VCaP (cell line): ENCODE results near the gene STK39.

ENCODE experiments used
- H3K27ac ChIP-seq: fragments of 450-650 bp; 2 replicates; pipeline ENCODE4 v1.5.1; 2017
- CTCF ChIP-seq: fragments of 450-650 bp; conservative IDR thresholded peaks from 2 replicates; pipeline ENCODE4 v1.5.1; 2017; ENCODE audit warnings: mild to moderate bottlenecking, moderate library complexity

The STK39 gene

DNA sequence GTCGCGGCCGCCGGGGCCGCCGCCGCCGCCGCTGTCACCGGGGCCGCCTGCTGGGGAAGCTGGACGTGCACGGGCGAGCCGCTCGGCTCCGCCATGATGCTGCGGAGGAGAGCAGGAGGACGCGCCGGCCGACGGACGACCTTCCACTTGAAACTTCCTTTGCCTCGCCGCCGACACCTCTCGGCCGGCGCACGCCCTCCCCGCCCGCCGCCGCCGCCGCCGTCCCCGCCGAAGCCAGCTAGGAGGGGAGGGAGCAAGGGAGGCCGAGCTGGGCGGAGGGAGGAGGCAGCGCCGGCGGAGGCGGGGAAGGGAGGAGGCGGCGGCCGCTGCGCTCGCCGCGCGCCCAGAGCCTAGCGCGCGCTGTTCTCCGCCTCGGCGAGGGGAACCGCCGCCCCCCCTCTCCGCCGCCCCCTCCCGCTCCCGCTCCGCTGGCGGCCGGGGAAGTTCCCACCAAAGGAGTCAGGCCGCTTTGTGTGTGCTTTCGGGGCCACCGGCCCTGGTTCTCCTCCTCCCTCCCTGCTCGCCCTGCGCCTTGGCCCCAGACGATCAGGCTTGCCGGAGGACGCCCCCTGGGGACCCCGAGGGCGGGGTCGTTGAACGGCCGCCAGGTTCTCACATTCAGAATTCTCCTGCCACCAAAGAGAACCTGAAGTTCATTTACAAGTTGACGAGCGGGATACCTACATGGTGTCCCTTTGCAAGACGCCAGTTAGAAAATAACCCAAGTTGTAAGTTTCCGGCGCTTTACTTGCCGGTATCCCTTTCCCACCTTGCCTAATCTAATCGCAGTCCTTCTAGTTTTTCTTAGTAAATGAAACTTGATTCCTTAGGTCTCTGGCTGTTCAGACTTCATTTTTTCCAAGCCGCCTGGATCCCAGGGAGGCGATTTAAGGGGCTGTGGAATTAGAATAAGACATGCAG lies at the start of gene STK39:
Gene STK39 (minus strand): TSS at position 255 of the 921 bp plus-strand sequence. CDS start 160 bp downstream, at position 95.
- TF ChIP-seq CTCF: no peak; the same call in 1 of the 2 replicates
- H3K27ac ChIP-seq: peak within 1 kb of the TSS; percentile 87

DNA sequence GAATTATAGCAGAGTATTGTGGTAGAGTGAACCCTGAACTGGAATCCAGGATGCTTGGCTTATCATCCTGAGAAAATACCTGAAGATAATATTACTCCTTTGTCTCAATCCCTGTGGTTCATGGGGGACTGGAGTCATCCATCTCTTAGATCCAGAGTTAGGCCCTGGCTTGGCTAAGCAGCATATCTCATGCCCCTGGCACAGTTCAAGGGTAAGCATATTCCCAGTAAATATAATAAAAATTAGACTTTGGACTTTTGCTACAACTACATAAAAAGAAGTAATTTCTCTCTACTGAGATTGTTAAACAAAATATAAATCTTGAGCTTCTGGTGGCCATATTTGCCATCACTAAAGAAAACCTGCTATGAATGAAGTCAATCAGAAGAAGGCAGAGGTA lies 47.7 kb upstream of the STK39 start:
- TF ChIP-seq CTCF: no peak
- no peak overlapping the region for H3K27ac ChIP-seq

DNA sequence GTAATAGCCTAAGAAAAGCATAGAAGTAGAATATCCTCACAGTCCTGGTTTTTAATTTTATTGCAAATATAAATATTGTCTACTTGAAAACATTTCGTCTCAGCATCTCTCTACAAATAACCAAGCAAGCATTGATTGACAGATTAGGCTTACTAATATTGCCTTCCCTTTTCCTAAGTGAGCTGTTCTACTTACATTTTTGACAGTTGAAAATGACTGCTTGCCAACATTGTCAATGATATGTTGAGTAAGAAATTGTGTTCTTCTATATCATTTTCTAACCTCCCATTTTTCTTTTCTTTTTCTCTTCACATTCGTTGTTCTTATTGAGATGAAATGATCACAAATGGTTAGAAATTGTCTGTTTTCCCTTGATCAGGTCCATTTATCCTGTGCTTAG lies 47.0 kb upstream of the STK39 start:
- no peak for TF ChIP-seq CTCF
- H3K27ac ChIP-seq: no peak overlapping the region

GRCh38 chr2:168293766-168294165 lies 46.4 kb upstream of the STK39 start:
- TF ChIP-seq CTCF: no peak
- no peak overlapping the region for H3K27ac ChIP-seq

GRCh38 chr2:168290391-168290790 lies 43.0 kb upstream of the STK39 start:
- H3K27ac ChIP-seq: no peak overlapping the region
- TF ChIP-seq CTCF: no peak

GRCh38 chr2:168289880-168290279 lies 42.5 kb upstream of the STK39 start:
- no peak for TF ChIP-seq CTCF
- H3K27ac ChIP-seq: no peak overlapping the region

- TF ChIP-seq CTCF: no peak
Measured at GRCh38 chr2:168286535-168286934, 39.1 kb upstream of the STK39 start.

More at GRCh38 chr2:168286535-168286934, 39.1 kb upstream of the STK39 start:
- peak overlapping the region; percentile 49 for H3K27ac ChIP-seq
